Progenitor cell of endocrine pancreas (in vitro differentiated cells): ENCODE measurements around the gene UPF3B. TPM values are rescaled to one million over a fixed set of nuclear protein-coding genes. Genes with fewer than 3 reads are reported as not detected.

Source experiments
- DNase-seq: peaks from one replicate; pipeline ENCODE4 v3.0.0; 2021; ENCODE audit warnings: low spot score; ENCODE audit not compliant: unreplicated experiment
- H3K27ac Mint-ChIP-seq: 2 replicates; pipeline ENCODE4 v1.8.0; 2021; ENCODE audit warnings: mild to moderate bottlenecking, moderate library complexity, mixed read lengths
- H3K27me3 Mint-ChIP-seq: 2 replicates; pipeline ENCODE4 v1.8.0; 2021; ENCODE audit warnings: mixed read lengths
- H3K36me3 Mint-ChIP-seq: 2 replicates; pipeline ENCODE4 v1.8.0; 2022; ENCODE audit warnings: mixed read lengths; ENCODE audit not compliant: insufficient read depth
- H3K4me1 Mint-ChIP-seq: 2 replicates; pipeline ENCODE4 v1.8.0; 2021; ENCODE audit warnings: low read depth, mixed read lengths
- H3K4me3 Mint-ChIP-seq: 2 replicates; pipeline ENCODE4 v1.8.0; 2021; ENCODE audit warnings: low read depth, mild to moderate bottlenecking, moderate library complexity, mixed read lengths
- H3K9me3 Mint-ChIP-seq: 2 replicates; pipeline ENCODE4 v1.8.0; 2021; ENCODE audit warnings: low read depth, mixed read lengths
- total RNA-seq: library from RNA; stranded (reverse); gene quantifications from 2 replicates; pipeline ENCODE4 v1.2.1, GENCODE V29; 2021
- TF ChIP-seq, protein P1 (sequence below): fragments of 200-600 bp; sonication (generic); IDR thresholded peaks from one replicate; pipeline ENCODE4 v1.5.0; 2021; ENCODE audit warnings: antibody characterized with exemption, mild to moderate bottlenecking; ENCODE audit not compliant: unreplicated experiment

UPF3B gene
- total RNA-seq, 1 donor from 2014 or later, result 30.2 TPM

DNA sequence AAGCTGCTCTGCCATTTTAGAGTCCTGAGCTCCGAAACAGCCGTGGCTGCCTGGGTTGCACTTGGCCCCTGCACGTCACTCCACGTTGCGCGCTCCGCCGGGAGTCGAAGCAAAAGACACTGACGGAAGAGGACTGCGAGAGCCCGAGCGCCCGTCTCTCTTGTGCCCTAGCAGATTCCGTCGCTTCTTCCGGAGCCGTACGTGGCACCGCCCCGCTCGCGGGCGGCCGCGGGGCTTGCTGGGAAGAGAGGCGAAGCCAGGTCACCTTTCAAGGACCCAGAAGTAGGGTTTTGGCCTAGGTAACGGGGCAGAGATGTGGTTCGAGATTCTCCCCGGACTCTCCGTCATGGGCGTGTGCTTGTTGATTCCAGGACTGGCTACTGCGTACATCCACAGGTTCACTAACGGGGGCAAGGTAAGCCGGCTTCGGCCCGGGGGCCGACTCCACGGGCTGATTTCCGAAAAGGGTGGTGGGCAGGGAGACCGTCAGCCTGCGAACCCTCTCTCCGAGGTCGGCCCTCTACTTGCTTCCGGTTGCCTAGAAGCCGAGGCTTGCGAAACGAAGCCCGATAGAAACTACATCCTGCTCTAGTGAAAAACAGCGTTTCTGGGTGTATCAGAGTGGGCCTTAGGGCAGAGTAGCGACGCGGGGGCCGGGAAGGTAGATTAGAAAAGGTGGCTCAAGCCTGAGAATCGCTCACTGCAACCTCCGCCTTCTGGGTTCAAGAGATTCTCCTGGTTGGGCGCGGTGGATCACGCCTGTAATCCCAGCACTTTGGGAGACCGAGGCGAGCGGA is 19.0 kb upstream of the UPF3B start, which contains the start of the genes NDUFA1 and RNF113A:
NDUFA1 (plus strand) TSS at position 234 of the 797 bp plus-strand sequence; CDS start at position 314, 80 bp downstream.
RNF113A (minus strand) TSS at position 135 of the 797 bp plus-strand sequence; CDS start at position 15, 120 bp downstream.
- peak within 1 kb of the TSS; percentile 84 for H3K4me3 Mint-ChIP-seq
- peaks cover 4% of the 10 kb centered on the region for H3K36me3 Mint-ChIP-seq
- TF ChIP-seq, protein P1, sequence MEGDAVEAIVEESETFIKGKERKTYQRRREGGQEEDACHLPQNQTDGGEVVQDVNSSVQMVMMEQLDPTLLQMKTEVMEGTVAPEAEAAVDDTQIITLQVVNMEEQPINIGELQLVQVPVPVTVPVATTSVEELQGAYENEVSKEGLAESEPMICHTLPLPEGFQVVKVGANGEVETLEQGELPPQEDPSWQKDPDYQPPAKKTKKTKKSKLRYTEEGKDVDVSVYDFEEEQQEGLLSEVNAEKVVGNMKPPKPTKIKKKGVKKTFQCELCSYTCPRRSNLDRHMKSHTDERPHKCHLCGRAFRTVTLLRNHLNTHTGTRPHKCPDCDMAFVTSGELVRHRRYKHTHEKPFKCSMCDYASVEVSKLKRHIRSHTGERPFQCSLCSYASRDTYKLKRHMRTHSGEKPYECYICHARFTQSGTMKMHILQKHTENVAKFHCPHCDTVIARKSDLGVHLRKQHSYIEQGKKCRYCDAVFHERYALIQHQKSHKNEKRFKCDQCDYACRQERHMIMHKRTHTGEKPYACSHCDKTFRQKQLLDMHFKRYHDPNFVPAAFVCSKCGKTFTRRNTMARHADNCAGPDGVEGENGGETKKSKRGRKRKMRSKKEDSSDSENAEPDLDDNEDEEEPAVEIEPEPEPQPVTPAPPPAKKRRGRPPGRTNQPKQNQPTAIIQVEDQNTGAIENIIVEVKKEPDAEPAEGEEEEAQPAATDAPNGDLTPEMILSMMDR, result no peak
- H3K27me3 Mint-ChIP-seq, result no peaks in the 10 kb centered on the region
- DNase-seq, result peak; percentile 38
- H3K27ac Mint-ChIP-seq, result peak within 1 kb of the TSS; percentile 97
- peaks cover 4% of the 10 kb centered on the region for H3K4me1 Mint-ChIP-seq
- peaks cover 4% of the 10 kb centered on the region for H3K9me3 Mint-ChIP-seq

DNA sequence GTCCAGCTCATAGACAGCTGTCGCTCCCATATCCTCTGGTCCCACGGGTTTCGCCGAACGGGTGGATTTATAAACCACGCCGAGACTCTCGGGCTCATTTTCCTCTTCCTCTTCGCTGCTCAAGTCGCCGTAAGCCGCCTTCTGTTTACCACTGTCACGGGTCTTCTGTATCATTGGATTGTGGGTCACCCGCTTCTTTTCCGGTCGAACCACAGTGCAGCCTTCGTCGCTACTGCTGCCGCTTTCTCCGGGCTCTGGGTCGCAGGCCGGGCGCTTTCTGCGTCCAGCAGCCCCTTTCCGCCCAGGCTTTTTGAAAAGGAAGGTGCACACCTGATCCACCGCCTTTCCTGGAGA is 18.5 kb upstream of the UPF3B start:
- peak overlapping the region; percentile 97 for H3K27ac Mint-ChIP-seq
- H3K4me3 Mint-ChIP-seq, result peak overlapping the region; percentile 84
- DNase-seq, result no peak
- TF ChIP-seq, protein P1, result no peak
- no peaks in the 10 kb centered on the region for H3K27me3 Mint-ChIP-seq
- H3K9me3 Mint-ChIP-seq, result peaks cover 4% of the 10 kb centered on the region
- peaks cover 4% of the 10 kb centered on the region for H3K36me3 Mint-ChIP-seq
- peaks cover 4% of the 10 kb centered on the region for H3K4me1 Mint-ChIP-seq

GRCh38 chrX:119870626-119871131 is 17.9 kb upstream of the UPF3B start:
- no peak for DNase-seq
- H3K36me3 Mint-ChIP-seq, result peaks cover 2% of the 10 kb centered on the region
- TF ChIP-seq, protein P1, result no peak
- peak overlapping the region; percentile 97 for H3K27ac Mint-ChIP-seq
- peaks cover 4% of the 10 kb centered on the region for H3K4me1 Mint-ChIP-seq
- peaks cover 4% of the 10 kb centered on the region for H3K9me3 Mint-ChIP-seq
- H3K4me3 Mint-ChIP-seq, result peak overlapping the region; percentile 84
- H3K27me3 Mint-ChIP-seq, result no peaks in the 10 kb centered on the region

GRCh38 chrX:119853444-119853843 is 681 bp upstream of the UPF3B start:
- TF ChIP-seq, protein P1, result no peak
- Mint-ChIP-seq H3K4me1 (peaks cover 5% of the 10 kb centered on the region), H3K27me3 (no peaks in the 10 kb centered on the region), H3K27ac (peak overlapping the region; percentile 96), H3K36me3 (peaks cover 9% of the 10 kb centered on the region), H3K9me3 (peaks cover 16% of the 10 kb centered on the region), H3K4me3 (peak overlapping the region; percentile 97)
- no peak for DNase-seq

DNA sequence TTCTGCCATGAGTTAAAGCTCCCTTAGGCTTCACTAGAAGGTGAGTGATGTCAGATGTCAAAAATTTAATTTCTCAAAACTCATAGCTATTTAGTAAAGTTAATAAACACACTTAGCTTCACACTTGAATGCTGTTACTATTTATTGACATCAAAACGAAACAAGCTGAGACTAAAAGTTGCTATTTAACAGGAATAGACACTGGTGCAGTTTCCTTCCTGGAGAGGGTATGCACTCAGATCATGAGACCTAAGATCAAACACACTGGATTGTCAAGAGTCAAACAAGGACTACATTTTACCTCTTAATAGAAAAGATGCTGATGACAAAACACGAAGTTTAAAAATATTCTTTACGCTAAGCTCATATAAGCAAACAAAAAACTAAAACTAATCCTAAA is 18.9 kb downstream of the UPF3B start:
- Mint-ChIP-seq H3K9me3 (peaks cover 16% of the 10 kb centered on the region), H3K27me3 (no peaks in the 10 kb centered on the region), H3K36me3 (peaks cover 21% of the 10 kb centered on the region), H3K27ac (no peak overlapping the region), H3K4me3 (no peak overlapping the region), H3K4me1 (no peaks in the 10 kb centered on the region)
- TF ChIP-seq, protein P1, result no peak
- no peak for DNase-seq
